OCI-LY1 (cell line): ENCODE measurements around the gene HES1.

Experiments
- H2AFZ ChIP-seq: fragments of 200-600 bp; sonication (generic), shearing (Covaris generic); 2 replicates; pipeline ENCODE4 v1.6.0; 2014; ENCODE audit warnings: antibody characterized with exemption, mild to moderate bottlenecking, low read length
- H3F3A ChIP-seq: fragments of 200-600 bp; sonication (generic), shearing (Covaris generic); 2 replicates; pipeline ENCODE4 v1.6.0; 2014; ENCODE audit warnings: mild to moderate bottlenecking, antibody characterized with exemption, low read length, moderate library complexity; ENCODE audit not compliant: insufficient read depth
- H3K27ac ChIP-seq: fragments of 200-600 bp; sonication (generic); 2 replicates; pipeline ENCODE4 v1.5.1; 2014; ENCODE audit warnings: low read length, mixed run types, mild to moderate bottlenecking, low read depth; ENCODE audit not compliant: poor library complexity, severe bottlenecking
- H3K27me3 ChIP-seq: fragments of 200-600 bp; sonication (generic); 2 replicates; pipeline ENCODE4 v1.6.0; 2014; ENCODE audit warnings: antibody characterized with exemption, mild to moderate bottlenecking, low read length, moderate library complexity; ENCODE audit not compliant: insufficient read depth
- H3K36me3 ChIP-seq: fragments of 200-600 bp; sonication (generic); 2 replicates; pipeline ENCODE4 v1.6.1; 2014; ENCODE audit warnings: mild to moderate bottlenecking, antibody characterized with exemption, low read length, moderate library complexity, mixed read lengths; ENCODE audit not compliant: insufficient read depth
- H3K4me1 ChIP-seq: fragments of 200-600 bp; sonication (generic); 2 replicates; pipeline ENCODE4 v1.5.1; 2014; ENCODE audit warnings: mild to moderate bottlenecking, low read length, moderate library complexity; ENCODE audit not compliant: insufficient read depth, severe bottlenecking
- H3K4me2 ChIP-seq: fragments of 200-600 bp; sonication (generic), shearing (Covaris generic); 2 replicates; pipeline ENCODE4 v1.6.1; 2014; ENCODE audit warnings: low read length
- H3K4me3 ChIP-seq: fragments of 200-600 bp; sonication (generic); 2 replicates; pipeline ENCODE4 v1.5.1; 2014; ENCODE audit warnings: low read length, low read depth, mild to moderate bottlenecking, mixed read lengths; ENCODE audit not compliant: poor library complexity, severe bottlenecking
- H3K79me2 ChIP-seq: fragments of 200-600 bp; shearing (Covaris generic); 2 replicates; pipeline ENCODE4 v1.6.1; 2016; ENCODE audit warnings: mixed run types, low read length, mixed read lengths; ENCODE audit not compliant: insufficient read depth
- H3K9ac ChIP-seq: fragments of 200-600 bp; sonication (generic), shearing (Covaris generic); 2 replicates; pipeline ENCODE4 v1.6.1; 2014; ENCODE audit warnings: mild to moderate bottlenecking, low read length, mixed read lengths
- H3K9me2 ChIP-seq: fragments of 200-600 bp; sonication (generic), shearing (Covaris generic); 2 replicates; pipeline ENCODE4 v1.6.1; 2014; ENCODE audit warnings: low read depth, mild to moderate bottlenecking, low read length, mixed read lengths
- H3K9me3 ChIP-seq: fragments of 200-600 bp; shearing (Covaris generic); 2 replicates; pipeline ENCODE4 v1.6.1; 2014; ENCODE audit warnings: low read length, mixed read lengths
- H4K20me1 ChIP-seq: fragments of 200-600 bp; sonication (generic), shearing (Covaris generic); 2 replicates; pipeline ENCODE4 v1.6.0; 2016; ENCODE audit warnings: mild to moderate bottlenecking, low read length; ENCODE audit not compliant: insufficient read depth
- EZH2 ChIP-seq: fragments of 200-600 bp; sonication (generic), shearing (Covaris generic); IDR thresholded peaks from 2 replicates; pipeline ENCODE4 v1.8.0; 2017; ENCODE audit warnings: borderline replicate concordance, mixed run types, mild to moderate bottlenecking, antibody characterized with exemption, low read length, moderate library complexity, mixed read lengths
- TF ChIP-seq, protein P1 (sequence below): fragments of 200-600 bp; sonication (generic), shearing (Covaris generic); IDR thresholded peaks from 2 replicates; pipeline ENCODE4 v1.5.1; 2017; ENCODE audit warnings: mild to moderate bottlenecking, antibody characterized with exemption, low read length, moderate library complexity, mixed read lengths

The HES1 gene

DNA sequence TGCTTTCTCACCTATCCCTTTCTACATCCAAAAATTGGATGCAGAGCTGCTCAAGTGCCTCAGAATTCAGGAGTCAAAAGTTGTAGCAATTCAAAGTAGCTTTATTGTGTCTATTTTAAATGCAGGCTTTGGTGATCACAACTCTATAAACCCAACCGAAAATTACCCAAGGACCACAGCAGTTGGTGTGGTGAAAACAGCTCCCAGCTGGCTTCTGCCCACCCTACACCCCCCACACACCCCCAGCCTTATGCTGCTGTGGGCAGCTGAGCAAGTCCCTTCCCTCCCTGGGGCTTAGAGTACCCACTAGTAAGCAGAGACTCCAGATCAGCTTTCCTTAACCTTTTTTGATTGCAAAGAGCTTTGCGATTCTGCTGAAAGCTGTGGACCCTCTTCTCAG, 5.8 kb upstream of the HES1 start:
- TF ChIP-seq, protein P1, sequence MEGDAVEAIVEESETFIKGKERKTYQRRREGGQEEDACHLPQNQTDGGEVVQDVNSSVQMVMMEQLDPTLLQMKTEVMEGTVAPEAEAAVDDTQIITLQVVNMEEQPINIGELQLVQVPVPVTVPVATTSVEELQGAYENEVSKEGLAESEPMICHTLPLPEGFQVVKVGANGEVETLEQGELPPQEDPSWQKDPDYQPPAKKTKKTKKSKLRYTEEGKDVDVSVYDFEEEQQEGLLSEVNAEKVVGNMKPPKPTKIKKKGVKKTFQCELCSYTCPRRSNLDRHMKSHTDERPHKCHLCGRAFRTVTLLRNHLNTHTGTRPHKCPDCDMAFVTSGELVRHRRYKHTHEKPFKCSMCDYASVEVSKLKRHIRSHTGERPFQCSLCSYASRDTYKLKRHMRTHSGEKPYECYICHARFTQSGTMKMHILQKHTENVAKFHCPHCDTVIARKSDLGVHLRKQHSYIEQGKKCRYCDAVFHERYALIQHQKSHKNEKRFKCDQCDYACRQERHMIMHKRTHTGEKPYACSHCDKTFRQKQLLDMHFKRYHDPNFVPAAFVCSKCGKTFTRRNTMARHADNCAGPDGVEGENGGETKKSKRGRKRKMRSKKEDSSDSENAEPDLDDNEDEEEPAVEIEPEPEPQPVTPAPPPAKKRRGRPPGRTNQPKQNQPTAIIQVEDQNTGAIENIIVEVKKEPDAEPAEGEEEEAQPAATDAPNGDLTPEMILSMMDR, result no peak
- no peak for TF ChIP-seq EZH2
- Histone ChIP-seq H3K36me3 (no peaks in the 10 kb centered on the region), H3K9ac (no peak overlapping the region), H3K9me3 (no peaks in the 10 kb centered on the region), H3K27ac (no peak overlapping the region), H4K20me1 (no peaks in the 10 kb centered on the region), H3K4me3 (no peak overlapping the region), H2AFZ (no peak overlapping the region), H3K27me3 (no peaks in the 10 kb centered on the region), H3K4me2 (no peak overlapping the region), H3F3A (no peaks in the 10 kb centered on the region), H3K4me1 (peaks cover 18% of the 10 kb centered on the region), H3K79me2 (no peaks in the 10 kb centered on the region), H3K9me2 (no peaks in the 10 kb centered on the region)

DNA sequence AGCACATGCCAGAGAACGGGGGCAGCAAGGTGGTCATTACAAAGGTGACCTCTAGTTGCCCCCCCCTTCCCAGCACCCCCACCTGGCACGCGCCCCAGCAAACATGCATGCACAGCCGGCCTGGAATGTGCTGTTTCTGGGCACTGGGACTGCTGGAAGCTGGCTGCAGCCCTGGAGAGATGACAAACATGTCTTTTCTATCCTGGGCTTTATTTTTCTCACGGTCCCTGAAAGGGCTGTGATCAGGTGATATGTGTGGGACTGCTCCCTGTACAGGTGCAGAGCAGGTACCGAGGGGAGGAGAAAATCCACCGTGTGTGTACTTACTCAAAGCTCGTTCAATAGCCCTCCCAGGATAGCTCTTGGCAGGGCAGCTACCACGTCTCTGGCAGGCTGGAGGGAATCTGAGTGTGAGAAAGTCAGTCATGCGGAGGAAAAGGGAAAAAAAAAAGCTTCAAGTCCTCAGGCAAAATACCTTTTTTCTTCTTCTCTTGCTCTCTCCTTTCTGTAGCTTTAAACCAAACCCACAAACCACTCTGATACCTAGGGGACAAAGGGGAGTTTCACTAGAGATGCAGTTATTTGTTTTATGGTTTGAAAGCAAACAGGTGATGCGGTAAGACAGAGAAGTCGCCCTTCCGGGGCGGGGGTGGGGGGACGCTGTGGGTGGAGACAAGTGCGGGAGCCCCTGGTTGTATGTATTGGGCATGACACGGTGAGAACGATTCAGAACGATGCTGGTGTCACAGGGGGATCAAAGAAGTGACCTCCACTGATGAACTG, 5.0 kb upstream of the HES1 start:
- Histone ChIP-seq H3K9ac (no peak overlapping the region), H3F3A (no peaks in the 10 kb centered on the region), H3K27ac (no peak overlapping the region), H3K4me2 (no peak overlapping the region; the same call in 1 of the 2 replicates), H3K79me2 (no peaks in the 10 kb centered on the region), H3K27me3 (no peaks in the 10 kb centered on the region), H3K9me3 (no peaks in the 10 kb centered on the region), H3K9me2 (no peaks in the 10 kb centered on the region), H3K36me3 (no peaks in the 10 kb centered on the region), H4K20me1 (no peaks in the 10 kb centered on the region), H2AFZ (no peak overlapping the region), H3K4me1 (peaks cover 26% of the 10 kb centered on the region), H3K4me3 (no peak overlapping the region)
- TF ChIP-seq, protein P1, result no peak
- no peak for TF ChIP-seq EZH2

DNA sequence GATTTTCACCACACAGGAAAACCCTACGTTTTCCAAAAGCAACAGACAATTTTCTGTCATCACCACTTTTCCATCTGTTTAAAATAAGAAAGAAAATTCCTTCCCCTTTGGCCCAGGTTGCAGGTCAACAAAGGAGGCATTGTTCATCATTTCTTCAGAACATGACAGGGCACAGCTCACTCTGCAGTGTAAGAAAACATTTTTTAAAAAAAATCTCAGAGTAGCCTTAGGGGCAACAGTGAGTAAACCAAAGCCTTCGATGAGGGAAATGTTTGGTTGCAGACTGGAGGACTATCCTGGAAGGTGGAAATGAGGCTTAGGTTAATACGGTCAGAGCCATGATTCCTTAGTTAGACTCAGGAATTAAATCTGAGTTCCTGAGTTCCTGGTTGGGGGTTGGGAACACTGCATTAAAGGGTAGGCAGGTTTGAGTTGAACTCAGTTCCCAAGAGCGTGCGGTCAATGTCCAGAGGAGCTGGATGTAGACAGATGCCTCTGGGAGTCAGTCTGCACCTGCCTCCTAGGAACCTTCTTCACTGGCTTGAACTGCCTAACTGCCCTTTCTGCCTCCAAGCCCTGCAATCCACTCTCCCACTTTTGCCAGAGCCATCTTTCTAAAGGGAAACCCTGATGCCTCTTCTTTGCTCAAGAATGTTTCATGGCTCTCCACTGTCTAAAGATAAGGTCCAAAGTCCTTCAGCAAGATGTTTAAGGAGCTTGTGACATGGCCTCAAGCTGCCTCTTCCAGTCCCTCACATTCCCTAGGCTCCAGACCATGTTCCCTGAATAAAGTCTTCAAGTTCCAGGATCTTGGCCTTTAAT, 3.3 kb upstream of the HES1 start:
- Histone ChIP-seq H3K9me2 (no peaks in the 10 kb centered on the region), H3K9me3 (no peaks in the 10 kb centered on the region), H3K9ac (no peak overlapping the region), H3K27ac (no peak overlapping the region), H3K4me3 (no peak overlapping the region), H3K4me2 (no peak overlapping the region), H3F3A (0 out of 2 replicates have a peak, but pooled peaks cover 3% of the 10 kb centered on the region), H3K27me3 (no peaks in the 10 kb centered on the region), H2AFZ (no peak overlapping the region), H3K4me1 (peaks cover 42% of the 10 kb centered on the region), H4K20me1 (no peaks in the 10 kb centered on the region), H3K36me3 (no peaks in the 10 kb centered on the region), H3K79me2 (no peaks in the 10 kb centered on the region)
- TF ChIP-seq, protein P1, result no peak
- no peak for TF ChIP-seq EZH2
